Stimulated activated CD4-positive, alpha-beta T cell treated with anti-CD3 and anti-CD28 coated beads, TNF-alpha, amount 100 ng/mL, for 48 hours (primary cell): ENCODE measurements around the gene MIDN.
"Not testable (repeated sequence)": the region's sequence is repeated elsewhere in the genome, so short reads cannot be mapped to it uniquely, and the experiment has no call there.

Experiments
- DNase-seq, 3 donors: peaks; one replicate each; pipeline ENCODE4 v3.0.0-alpha.2; 2020; ENCODE audit warnings: low read depth in 3 of 3

The MIDN gene

DNA sequence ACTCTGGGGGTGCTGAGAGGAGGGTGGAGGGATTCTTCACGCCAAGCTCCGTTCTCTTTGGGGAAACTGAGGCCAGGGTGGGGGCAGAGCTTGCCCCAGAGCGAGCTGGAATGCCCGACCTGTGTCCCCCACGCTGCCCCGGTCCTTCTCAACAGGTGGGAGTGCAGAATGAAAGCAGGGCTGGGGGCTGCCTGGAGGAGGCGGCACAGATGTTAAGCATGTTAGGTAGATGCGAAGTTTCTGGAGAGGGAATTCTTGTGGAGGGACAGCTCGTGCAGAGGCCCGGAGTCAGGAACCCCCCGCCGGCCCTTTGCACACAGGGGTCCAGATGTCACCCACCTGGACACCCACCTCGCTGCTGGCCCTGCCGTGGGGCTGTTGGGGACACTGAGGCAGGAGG is 46.3 kb downstream of the MIDN start:
- DNase-seq: no peak

GRCh38 chr19:1295169-1296012 is 47.0 kb downstream of the MIDN start:
- DNase-seq: peak in 1 of 3 donors; percentile 56

DNA sequence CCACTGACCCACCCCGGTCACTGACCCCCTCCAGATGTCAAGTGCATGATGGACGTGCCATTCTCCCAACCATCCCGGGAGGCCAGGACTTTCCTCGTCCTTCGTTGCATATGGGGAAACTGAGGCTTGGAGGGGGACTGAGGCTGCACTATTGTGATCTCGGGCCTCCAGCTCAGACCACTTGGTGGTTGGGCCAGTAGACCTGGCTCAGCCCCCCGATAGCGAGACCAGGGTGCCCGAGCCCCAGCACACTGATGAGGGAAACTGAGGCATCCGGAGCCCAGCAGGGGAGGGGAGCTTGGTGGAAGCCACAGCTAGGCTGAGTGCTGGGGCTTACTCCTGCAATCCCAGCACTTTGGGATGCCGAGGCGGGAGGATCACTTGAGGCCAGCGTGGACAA is 47.7 kb downstream of the MIDN start:
- no peak for DNase-seq

DNA sequence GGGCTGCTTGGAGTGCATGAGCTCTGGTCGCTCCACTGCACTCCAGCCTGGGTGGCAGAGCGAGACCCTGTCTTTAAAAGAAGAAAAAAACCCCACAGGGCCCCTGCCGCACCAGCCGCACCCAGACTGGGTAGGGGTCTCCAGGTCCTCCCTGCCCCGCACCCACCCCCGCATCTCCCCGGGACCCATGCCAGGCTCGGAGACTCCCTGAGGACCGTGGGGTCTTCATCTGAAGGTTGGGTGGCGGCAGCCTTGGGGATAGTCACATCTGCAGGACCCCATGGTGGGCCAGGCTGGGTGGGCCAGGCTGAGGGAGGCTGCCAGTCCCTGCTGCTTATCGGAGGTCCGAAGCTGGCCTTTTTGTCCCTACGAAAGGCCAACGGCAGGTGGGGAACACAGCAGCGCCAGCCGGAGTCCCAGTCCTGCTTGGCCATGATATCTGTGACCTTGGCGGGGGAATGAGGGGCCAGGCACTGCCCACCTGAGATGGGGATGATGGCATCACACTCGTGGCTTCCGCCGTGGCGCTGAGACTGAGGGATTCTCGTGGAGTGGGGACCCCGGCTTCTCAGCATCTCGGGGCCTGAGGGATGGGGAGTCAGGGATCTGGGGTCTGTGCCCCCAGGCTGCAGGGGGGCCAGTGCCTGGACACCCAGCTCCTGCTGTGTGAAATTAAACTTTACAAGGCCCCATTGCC is 48.3 kb downstream of the MIDN start:
- no peak for DNase-seq

GRCh38 chr19:1298235-1298634 is 49.9 kb downstream of the MIDN start:
- no peak for DNase-seq

- no peak for DNase-seq
Observed at GRCh38 chr19:1299801-1300200, 51.4 kb downstream of the MIDN start.

- DNase-seq: no peak
Observed at GRCh38 chr19:1300744-1301490, 52.5 kb downstream of the MIDN start.

- DNase-seq: no peak
Observed at GRCh38 chr19:1302533-1303239, 54.3 kb downstream of the MIDN start.

- no peak for DNase-seq
Observed at GRCh38 chr19:1304197-1304924, 56.0 kb downstream of the MIDN start.

GRCh38 chr19:1305354-1305753 is 57.0 kb downstream of the MIDN start:
- DNase-seq: not testable (repeated sequence)

GRCh38 chr19:1307320-1307719 is 58.9 kb downstream of the MIDN start:
- DNase-seq: no peak

DNA sequence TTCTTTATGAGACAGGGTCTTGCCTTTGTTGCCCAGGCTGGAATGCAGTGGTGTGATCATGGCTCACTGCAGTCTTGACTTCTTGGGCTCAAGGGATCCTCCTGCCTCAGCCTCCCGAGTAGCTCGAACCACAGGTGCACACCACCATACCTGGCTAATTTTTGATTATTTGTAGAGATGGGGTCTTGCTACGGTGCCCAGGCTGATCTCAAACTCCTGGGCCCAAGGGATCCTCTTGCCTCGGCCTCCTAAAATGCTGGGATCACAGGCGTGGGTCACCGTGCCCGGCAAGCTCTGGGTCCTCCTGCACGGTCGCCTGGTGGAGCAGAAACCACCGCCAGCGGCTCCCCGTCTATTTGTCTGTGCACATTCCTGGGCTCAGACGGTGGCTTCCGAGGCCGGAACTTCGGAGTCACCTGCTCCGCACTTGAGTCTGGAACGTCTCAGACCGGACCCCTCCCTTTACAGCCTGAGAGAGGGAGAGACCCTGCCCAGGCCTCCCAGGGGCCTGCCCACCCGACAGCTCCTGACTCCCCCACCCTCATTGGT is 59.4 kb downstream of the MIDN start:
- DNase-seq: no peak

DNA sequence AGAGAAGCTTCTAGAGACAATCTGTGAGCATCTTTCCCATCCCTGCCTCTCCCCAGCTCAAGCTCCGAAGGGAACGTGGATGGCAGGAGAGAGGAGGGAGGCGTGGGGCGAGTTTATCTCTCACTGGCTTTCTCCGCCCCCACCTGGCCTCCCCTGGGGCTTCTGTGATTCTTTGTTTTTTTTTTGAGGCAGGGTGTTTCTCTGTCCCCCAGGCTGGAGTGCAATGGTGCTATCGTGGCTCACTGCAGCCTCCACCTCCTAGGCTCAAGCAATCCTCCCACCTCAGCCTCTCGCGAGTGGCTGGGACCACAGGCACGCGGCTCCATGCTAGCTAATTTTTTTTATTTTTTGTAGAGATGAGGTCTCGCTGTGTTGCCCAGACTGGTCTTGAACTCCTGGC is 60.3 kb downstream of the MIDN start:
- DNase-seq: no peak
